Stimulated activated CD8-positive, alpha-beta memory T cell treated with anti-CD3 and anti-CD28 coated beads, Interleukin-4, amount 100 ng/mL, for 1 hour (primary cell): ENCODE results near the gene OST4.

Experiments
- DNase-seq, 2 donors: peaks; one replicate each; pipeline ENCODE4 v3.0.0-alpha.2; 2020; ENCODE audit warnings: low read depth in 2 of 2, low spot score in 1 of 2

Gene OST4

GRCh38 chr2:27054721-27055120 lies 16.7 kb downstream of the OST4 start:
- DNase-seq, result no peak

GRCh38 chr2:27053776-27054175 lies 17.7 kb downstream of the OST4 start:
- DNase-seq, result no peak

- DNase-seq, result no peak
Measured at GRCh38 chr2:27053321-27053720, 18.1 kb downstream of the OST4 start.

- DNase-seq, result peak in 1 of 2 donors; percentile 19
Measured at GRCh38 chr2:27051902-27052645, 19.4 kb downstream of the OST4 start.

- DNase-seq, result peak; percentile 91 to 93
Measured at GRCh38 chr2:27050996-27051901, 20.2 kb downstream of the OST4 start, which contains the start of gene AGBL5. Gene AGBL5, plus strand, starts transcription at chr2:27051668. Its CDS starts 1,291 bp downstream, at chr2:27052959.

GRCh38 chr2:27050281-27050995 lies 21.0 kb downstream of the OST4 start:
- peak; percentile 84 to 85 for DNase-seq

- DNase-seq, result peak; percentile 28 to 36
Measured at GRCh38 chr2:27049422-27050280, 21.8 kb downstream of the OST4 start.

GRCh38 chr2:27042985-27043634 lies 28.3 kb downstream of the OST4 start:
- DNase-seq, result no peak

GRCh38 chr2:27042159-27042661 lies 29.2 kb downstream of the OST4 start:
- DNase-seq, result no peak

GRCh38 chr2:27041752-27042151 lies 29.7 kb downstream of the OST4 start:
- no peak for DNase-seq

GRCh38 chr2:27040282-27040681 lies 31.2 kb downstream of the OST4 start:
- no peak for DNase-seq

GRCh38 chr2:27039871-27040270 lies 31.6 kb downstream of the OST4 start:
- DNase-seq, result no peak

- no peak for DNase-seq
Measured at GRCh38 chr2:27039426-27039825, 32.0 kb downstream of the OST4 start.

- no peak for DNase-seq
Measured at GRCh38 chr2:27038631-27039339, 32.7 kb downstream of the OST4 start.

GRCh38 chr2:27038012-27038411 lies 33.4 kb downstream of the OST4 start:
- no peak for DNase-seq

- DNase-seq, result no peak
Measured at GRCh38 chr2:27033253-27033852, 38.1 kb downstream of the OST4 start.

GRCh38 chr2:27032495-27033252 lies 38.8 kb downstream of the OST4 start, which contains the start of gene TMEM214:
Gene TMEM214, plus strand, starts transcription at chr2:27032965. Its CDS starts 51 bp downstream, at chr2:27033016.
- DNase-seq, result peak; percentile 37 to 50

- no peak for DNase-seq
Measured at GRCh38 chr2:27029051-27029450, 42.4 kb downstream of the OST4 start.
